PFSK-1 (cell line): Measurements from ENCODE around the gene ATP6V1G2.

Experiments
- FOXP2 ChIP-seq: optimal IDR thresholded peaks from 2 replicates; pipeline ENCODE3; 2011; ENCODE audit warnings: borderline replicate concordance, control low read depth, inconsistent platforms; ENCODE audit not compliant: insufficient read depth; ENCODE audit errors: extremely low read length, extremely low read depth
- POLR2AphosphoS5 ChIP-seq: IDR thresholded peaks from 2 replicates; pipeline ENCODE4 v1.6.1; 2012; ENCODE audit warnings: low read depth, mild to moderate bottlenecking, control low read depth, low read length, moderate library complexity
- SIN3A ChIP-seq: IDR thresholded peaks from 2 replicates; pipeline ENCODE4 v1.6.1; 2012; ENCODE audit warnings: mild to moderate bottlenecking, low read length, moderate library complexity, borderline replicate concordance; ENCODE audit not compliant: insufficient read depth
- TAF1 ChIP-seq: IDR thresholded peaks from 2 replicates; pipeline ENCODE4 v1.6.1; 2012; ENCODE audit warnings: low read length, control low read depth, borderline replicate concordance; ENCODE audit not compliant: insufficient read depth
- TF ChIP-seq, protein P1 (sequence below), 2 experiments: IDR thresholded peaks; 2 replicates each; pipeline versions ENCODE4 v1.6.1 to v1.8.0; 2011 to 2012; ENCODE audit warnings: low read depth in 2 of 2, low read length in 2 of 2, control low read depth in 1 of 2, inconsistent platforms in 1 of 2, mild to moderate bottlenecking in 1 of 2, moderate library complexity in 1 of 2; ENCODE audit not compliant: insufficient read depth in 1 of 2

Gene ATP6V1G2

DNA sequence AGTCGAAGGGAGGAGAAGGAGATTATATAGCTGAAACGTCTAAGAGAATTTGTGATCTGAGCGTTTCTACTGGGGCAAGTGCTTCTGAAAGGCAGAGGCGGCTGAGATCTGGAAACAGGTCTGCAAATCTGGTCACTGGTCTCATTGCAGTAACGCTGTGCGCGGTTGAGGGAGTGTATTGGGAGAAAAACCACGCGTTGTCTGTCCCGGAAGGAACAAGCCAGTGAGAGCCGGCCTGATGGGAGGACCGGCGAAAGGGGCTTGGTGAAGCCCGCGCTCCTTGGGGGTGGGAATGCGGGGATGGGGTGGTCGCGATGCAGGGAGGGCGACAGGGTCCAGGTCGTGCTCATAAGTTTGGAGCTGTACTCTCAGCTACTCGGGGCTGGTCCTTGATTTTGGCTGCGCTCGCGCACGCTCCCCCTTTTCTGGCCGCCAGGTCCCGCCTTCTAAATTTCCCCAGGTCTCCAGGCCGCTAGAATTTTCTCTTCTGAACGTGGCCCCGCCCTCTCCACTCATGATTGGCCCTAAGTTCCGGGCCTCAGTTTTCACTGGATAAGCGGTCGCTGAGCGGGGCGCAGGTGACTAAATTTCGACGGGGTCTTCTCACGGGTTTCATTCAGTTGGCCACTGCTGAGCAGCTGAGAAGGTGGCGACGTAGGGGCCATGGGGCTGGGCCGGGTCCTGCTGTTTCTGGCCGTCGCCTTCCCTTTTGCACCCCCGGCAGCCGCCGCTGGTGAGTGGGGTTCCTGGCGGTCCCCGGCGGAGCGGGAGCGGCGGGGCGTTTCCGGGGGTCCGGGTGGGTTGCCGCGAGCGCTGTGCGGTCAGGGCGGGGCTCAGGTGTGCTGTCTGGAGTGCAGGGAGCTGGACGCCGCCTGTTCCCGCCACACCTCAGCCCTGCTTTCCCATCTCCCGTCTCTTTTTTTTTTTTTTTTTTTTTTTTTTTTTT, 48.6 kb downstream of the ATP6V1G2 start, which contains the start of gene MICB:
Gene MICB (plus strand): TSS at position 615 of the 946 bp plus-strand sequence. CDS start 49 bp downstream, at position 664.
- TF ChIP-seq TAF1, result no peak
- TF ChIP-seq POLR2AphosphoS5, result peak; percentile 55
- no peak; the same call in 1 of the 2 replicates for TF ChIP-seq SIN3A
- no peak for TF ChIP-seq FOXP2
- TF ChIP-seq, protein P1, sequence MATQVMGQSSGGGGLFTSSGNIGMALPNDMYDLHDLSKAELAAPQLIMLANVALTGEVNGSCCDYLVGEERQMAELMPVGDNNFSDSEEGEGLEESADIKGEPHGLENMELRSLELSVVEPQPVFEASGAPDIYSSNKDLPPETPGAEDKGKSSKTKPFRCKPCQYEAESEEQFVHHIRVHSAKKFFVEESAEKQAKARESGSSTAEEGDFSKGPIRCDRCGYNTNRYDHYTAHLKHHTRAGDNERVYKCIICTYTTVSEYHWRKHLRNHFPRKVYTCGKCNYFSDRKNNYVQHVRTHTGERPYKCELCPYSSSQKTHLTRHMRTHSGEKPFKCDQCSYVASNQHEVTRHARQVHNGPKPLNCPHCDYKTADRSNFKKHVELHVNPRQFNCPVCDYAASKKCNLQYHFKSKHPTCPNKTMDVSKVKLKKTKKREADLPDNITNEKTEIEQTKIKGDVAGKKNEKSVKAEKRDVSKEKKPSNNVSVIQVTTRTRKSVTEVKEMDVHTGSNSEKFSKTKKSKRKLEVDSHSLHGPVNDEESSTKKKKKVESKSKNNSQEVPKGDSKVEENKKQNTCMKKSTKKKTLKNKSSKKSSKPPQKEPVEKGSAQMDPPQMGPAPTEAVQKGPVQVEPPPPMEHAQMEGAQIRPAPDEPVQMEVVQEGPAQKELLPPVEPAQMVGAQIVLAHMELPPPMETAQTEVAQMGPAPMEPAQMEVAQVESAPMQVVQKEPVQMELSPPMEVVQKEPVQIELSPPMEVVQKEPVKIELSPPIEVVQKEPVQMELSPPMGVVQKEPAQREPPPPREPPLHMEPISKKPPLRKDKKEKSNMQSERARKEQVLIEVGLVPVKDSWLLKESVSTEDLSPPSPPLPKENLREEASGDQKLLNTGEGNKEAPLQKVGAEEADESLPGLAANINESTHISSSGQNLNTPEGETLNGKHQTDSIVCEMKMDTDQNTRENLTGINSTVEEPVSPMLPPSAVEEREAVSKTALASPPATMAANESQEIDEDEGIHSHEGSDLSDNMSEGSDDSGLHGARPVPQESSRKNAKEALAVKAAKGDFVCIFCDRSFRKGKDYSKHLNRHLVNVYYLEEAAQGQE (IDR thresholded peaks at IDR 0.05; ENCODE audit: insufficient read depth in 1 of 2, low read depth in 2 of 2, low read length in 2 of 2), result no peak

DNA sequence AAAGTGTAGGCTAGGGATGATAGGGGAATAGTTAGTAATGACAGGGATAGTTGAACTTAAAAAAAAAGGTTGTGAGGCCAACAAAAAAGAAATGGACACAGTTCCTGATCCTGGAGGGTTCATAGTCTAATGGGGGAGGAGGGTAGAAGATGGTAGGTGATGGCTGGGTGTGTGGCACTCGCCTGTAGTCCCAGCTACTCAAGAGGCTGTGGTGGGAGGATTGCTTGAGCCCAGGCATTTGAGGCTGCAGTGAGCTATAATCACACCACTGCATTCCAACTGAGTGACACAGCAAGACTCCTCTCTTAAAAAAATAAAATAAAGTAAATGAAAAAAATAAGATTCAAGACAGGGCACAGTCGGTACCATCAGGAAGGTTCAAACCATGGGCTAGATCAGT, 50.8 kb downstream of the ATP6V1G2 start:
- TF ChIP-seq SIN3A, result no peak
- no peak for TF ChIP-seq POLR2AphosphoS5
- no peak for TF ChIP-seq FOXP2
- TF ChIP-seq TAF1, result no peak
